Measurements from ENCODE around the gene CSK. TPM values are rescaled to one million over a fixed set of nuclear protein-coding genes. Genes with fewer than 3 reads are reported as not detected.

CSK gene
- total RNA-seq, 3 donors from 2014 or later (not counting 1 experiment from before 2014, with no cell fraction given), result 282 to 334 (median 287) TPM

GRCh38 chr15:74815121-74815934, 33.4 kb downstream of the CSK start:
- Mint-ChIP-seq H3K4me3 (no peak overlapping the region), H3K36me3 (no peaks in the 10 kb centered on the region), H3K27me3 (ENCODE audit: low read depth in 2 of 2) (peaks cover 0 to 8% of the 10 kb centered on the region in 2 donors), H3K9me3 (no peaks in the 10 kb centered on the region), H3K27ac (no peak overlapping the region), H3K4me1 (peaks cover 7 to 22% of the 10 kb centered on the region in 2 donors)
- no peaks in the 10 kb centered on the region for H3K36me3 ChIP-seq (ENCODE audit: control insufficient read depth, insufficient read depth, low read length)
- intact Hi-C loops (cut with micrococcal nuclease), result no loop called here
- WGBS (ENCODE audit: insufficient coverage), result 88% methylated on average over 8 of the region's 10 CpGs
- no peak overlapping the region for H3K27ac ChIP-seq (ENCODE audit: low read length)
- no peak for ATAC-seq
- H3K27me3 ChIP-seq (ENCODE audit: control insufficient read depth, insufficient read depth, low read length), result no peaks in the 10 kb centered on the region
- DNase-seq, result no peak
- H3K9me3 ChIP-seq (ENCODE audit: control insufficient read depth, insufficient read depth, low read length), result no peaks in the 10 kb centered on the region
- no peak for TF ChIP-seq CTCF (IDR thresholded peaks at IDR 0.05)
- peaks cover 9% of the 10 kb centered on the region for H3K4me1 ChIP-seq (ENCODE audit: control insufficient read depth, insufficient read depth, low read length)
- no peak overlapping the region for H3K4me3 ChIP-seq (ENCODE audit: low read length)

- peaks cover 0 to 8% of the 10 kb centered on the region in 2 donors for H3K27me3 Mint-ChIP-seq (ENCODE audit: low read depth in 2 of 2)
- no peak overlapping the region for H3K27ac ChIP-seq (ENCODE audit: low read length)
- H3K27ac Mint-ChIP-seq, result no peak overlapping the region
- no peaks in the 10 kb centered on the region for H3K27me3 ChIP-seq (ENCODE audit: control insufficient read depth, insufficient read depth, low read length)
- H3K9me3 Mint-ChIP-seq, result no peaks in the 10 kb centered on the region
- no peaks in the 10 kb centered on the region for H3K36me3 ChIP-seq (ENCODE audit: control insufficient read depth, insufficient read depth, low read length)
- TF ChIP-seq CTCF (IDR thresholded peaks at IDR 0.05), result no peak
- H3K36me3 Mint-ChIP-seq, result no peaks in the 10 kb centered on the region
- WGBS (ENCODE audit: insufficient coverage), result 95% methylated on average over 15 of the region's 15 CpGs
- intact Hi-C loops (cut with micrococcal nuclease), result no loop called here
- no peak overlapping the region for H3K4me3 Mint-ChIP-seq
- DNase-seq (no peak), ATAC-seq (no peak)
- no peak overlapping the region for H3K4me3 ChIP-seq (ENCODE audit: low read length)
- no peaks in the 10 kb centered on the region for H3K9me3 ChIP-seq (ENCODE audit: control insufficient read depth, insufficient read depth, low read length)
- peaks cover 7 to 22% of the 10 kb centered on the region in 2 donors for H3K4me1 Mint-ChIP-seq
- peaks cover 9% of the 10 kb centered on the region for H3K4me1 ChIP-seq (ENCODE audit: control insufficient read depth, insufficient read depth, low read length)
These were observed 34.1 kb downstream of the CSK start for GRCh38 chr15:74815961-74816360.

- no peak overlapping the region for H3K27ac Mint-ChIP-seq
- Histone ChIP-seq H3K9me3 (ENCODE audit: control insufficient read depth, insufficient read depth, low read length) (no peaks in the 10 kb centered on the region), H3K36me3 (ENCODE audit: control insufficient read depth, insufficient read depth, low read length) (no peaks in the 10 kb centered on the region), H3K4me3 (ENCODE audit: low read length) (no peak overlapping the region), H3K4me1 (ENCODE audit: control insufficient read depth, insufficient read depth, low read length) (peaks cover 13% of the 10 kb centered on the region), H3K27me3 (ENCODE audit: control insufficient read depth, insufficient read depth, low read length) (no peaks in the 10 kb centered on the region), H3K27ac (ENCODE audit: low read length) (no peak overlapping the region)
- H3K4me3 Mint-ChIP-seq, result no peak overlapping the region
- DNase-seq, result no peak
- peaks cover 7 to 22% of the 10 kb centered on the region in 2 donors for H3K4me1 Mint-ChIP-seq
- intact Hi-C loops (cut with micrococcal nuclease), result no loop called here
- ATAC-seq, result no peak
- H3K9me3 Mint-ChIP-seq, result no peaks in the 10 kb centered on the region
- TF ChIP-seq CTCF (IDR thresholded peaks at IDR 0.05), result no peak
- peaks cover 0 to 8% of the 10 kb centered on the region in 2 donors for H3K27me3 Mint-ChIP-seq (ENCODE audit: low read depth in 2 of 2)
- WGBS (ENCODE audit: insufficient coverage), result 78% methylated on average over 18 of the region's 19 CpGs
- no peaks in the 10 kb centered on the region for H3K36me3 Mint-ChIP-seq
These were observed 34.9 kb downstream of the CSK start for GRCh38 chr15:74816624-74817369.

Data from natural killer cell (primary cell).